WTC11 (cell line): ENCODE data around the gene B3GALNT2. TPM values are rescaled to one million over a fixed set of nuclear protein-coding genes. Genes with fewer than 3 reads are reported as not detected.

Experiments used
- CREB1 ChIP-seq: sonication (generic); formaldehyde crosslinking; IDR thresholded peaks from 2 replicates; pipeline ENCODE4 v1.8.0; 2023; ENCODE audit warnings: mild to moderate bottlenecking, missing genetic modification reagents
- CREM ChIP-seq: sonication (generic); formaldehyde crosslinking; IDR thresholded peaks from 2 replicates; pipeline ENCODE4 v1.8.1; 2022; ENCODE audit warnings: mild to moderate bottlenecking, missing genetic modification reagents, moderate library complexity
- CTCF ChIP-seq: fragments of 200-600 bp; IDR thresholded peaks from 2 replicates; pipeline ENCODE4 v1.8.0; 2022; ENCODE audit warnings: antibody characterized with exemption
- ERG ChIP-seq: fragments of 250-450 bp; sonication (Bioruptor Pico); IDR thresholded peaks from 2 replicates; pipeline ENCODE4 v1.8.0; 2021; ENCODE audit warnings: mild to moderate bottlenecking
- FOXJ3 ChIP-seq: sonication (generic); formaldehyde crosslinking; IDR thresholded peaks from 2 replicates; pipeline ENCODE4 v1.9.0; 2021; ENCODE audit warnings: missing genetic modification reagents, mild to moderate bottlenecking, borderline replicate concordance
- FOXP1 ChIP-seq: sonication (generic); formaldehyde crosslinking; IDR thresholded peaks from 2 replicates; pipeline ENCODE4 v1.8.0; 2022; ENCODE audit warnings: missing genetic modification reagents, mild to moderate bottlenecking, moderate library complexity, borderline replicate concordance
- GRHL2 ChIP-seq: fragments of 250-450 bp; sonication (Bioruptor Pico); IDR thresholded peaks from 2 replicates; pipeline ENCODE4 v1.8.0; 2022; ENCODE audit warnings: mild to moderate bottlenecking, moderate library complexity; ENCODE audit not compliant: insufficient replicate concordance, severe bottlenecking
- KAT7 ChIP-seq: sonication (generic); formaldehyde crosslinking; IDR thresholded peaks from 2 replicates; pipeline ENCODE4 v1.8.1; 2023; ENCODE audit warnings: missing genetic modification reagents, mild to moderate bottlenecking, borderline replicate concordance
- NFATC4 ChIP-seq: fragments of 250-450 bp; sonication (Bioruptor Pico); IDR thresholded peaks from 2 replicates; pipeline ENCODE4 v1.9.0; 2021; ENCODE audit warnings: mild to moderate bottlenecking
- NR2C2 ChIP-seq: sonication (generic); formaldehyde crosslinking; IDR thresholded peaks from 2 replicates; pipeline ENCODE4 v1.8.0; 2022; ENCODE audit warnings: mild to moderate bottlenecking, missing genetic modification reagents
- SP1 ChIP-seq: sonication (generic); formaldehyde crosslinking; conservative IDR thresholded peaks from 2 replicates; pipeline ENCODE4 v1.8.1; 2022; ENCODE audit warnings: missing genetic modification reagents
- STAT6 ChIP-seq: sonication (generic); formaldehyde crosslinking; conservative IDR thresholded peaks from 2 replicates; pipeline ENCODE4 v1.8.1; 2023; ENCODE audit warnings: mild to moderate bottlenecking, low read depth, missing genetic modification reagents, moderate library complexity
- TEAD4 ChIP-seq: sonication (generic); formaldehyde crosslinking; IDR thresholded peaks from 2 replicates; pipeline ENCODE4 v1.8.0; 2022; ENCODE audit warnings: mild to moderate bottlenecking, missing genetic modification reagents
- TP53 ChIP-seq: sonication (generic); formaldehyde crosslinking; IDR thresholded peaks from 2 replicates; pipeline ENCODE4 v1.8.1; 2023; ENCODE audit warnings: mild to moderate bottlenecking, missing genetic modification reagents
- ZBTB21 ChIP-seq: sonication (generic); formaldehyde crosslinking; IDR thresholded peaks from 2 replicates; pipeline ENCODE4 v1.8.1; 2023; ENCODE audit warnings: mild to moderate bottlenecking, missing genetic modification reagents, borderline replicate concordance
- ZNF121 ChIP-seq: sonication (generic); formaldehyde crosslinking; IDR thresholded peaks from 2 replicates; pipeline ENCODE4 v1.8.0; 2023; ENCODE audit warnings: missing genetic modification reagents
- ZNF138 ChIP-seq: sonication (generic); formaldehyde crosslinking; conservative IDR thresholded peaks from 2 replicates; pipeline ENCODE4 v1.8.1; 2022; ENCODE audit warnings: mild to moderate bottlenecking, moderate library complexity, missing genetic modification reagents
- ZNF219 ChIP-seq: sonication (generic); formaldehyde crosslinking; IDR thresholded peaks from 2 replicates; pipeline ENCODE4 v1.8.0; 2023; ENCODE audit warnings: missing genetic modification reagents, mild to moderate bottlenecking, borderline replicate concordance
- ZNF232 ChIP-seq: sonication (generic); formaldehyde crosslinking; IDR thresholded peaks from 2 replicates; pipeline ENCODE4 v1.8.0; 2022; ENCODE audit warnings: mild to moderate bottlenecking, missing genetic modification reagents
- ZNF396 ChIP-seq: fragments of 250-450 bp; sonication (Bioruptor Pico); IDR thresholded peaks from 2 replicates; pipeline ENCODE4 v1.8.0; 2021; ENCODE audit warnings: mild to moderate bottlenecking, moderate library complexity, borderline replicate concordance
- ZNF416 ChIP-seq: fragments of 250-450 bp; sonication (Bioruptor Pico); IDR thresholded peaks from 2 replicates; pipeline ENCODE4 v1.9.0; 2021; ENCODE audit warnings: mild to moderate bottlenecking, inconsistent platforms
- ZNF425 ChIP-seq: fragments of 250-450 bp; sonication (Bioruptor Pico); conservative IDR thresholded peaks from 2 replicates; pipeline ENCODE4 v1.9.0; 2021; ENCODE audit warnings: mild to moderate bottlenecking
- ZNF671 ChIP-seq: fragments of 250-450 bp; sonication (Bioruptor Pico); IDR thresholded peaks from 2 replicates; pipeline ENCODE4 v1.8.0; 2021; ENCODE audit warnings: mild to moderate bottlenecking
- total RNA-seq: library from RNA; stranded (reverse); gene quantifications from 3 replicates; pipeline ENCODE4 v1.2.3, GENCODE V29; 2021
- TF ChIP-seq, protein P1 (sequence below): sonication (generic); formaldehyde crosslinking; IDR thresholded peaks from 2 replicates; pipeline ENCODE4 v1.8.0; 2023; ENCODE audit warnings: missing genetic modification reagents
- TF ChIP-seq, protein P2 (sequence below): sonication (generic); formaldehyde crosslinking; IDR thresholded peaks from 2 replicates; pipeline ENCODE4 v1.8.1; 2023; ENCODE audit warnings: mild to moderate bottlenecking, missing genetic modification reagents
- TF ChIP-seq, protein P3 (sequence below): sonication (generic); formaldehyde crosslinking; IDR thresholded peaks from 2 replicates; pipeline ENCODE4 v1.8.0; 2022; ENCODE audit warnings: mild to moderate bottlenecking, missing genetic modification reagents
- TF ChIP-seq, protein P4 (sequence below): sonication (generic); formaldehyde crosslinking; IDR thresholded peaks from 2 replicates; pipeline ENCODE4 v1.8.0; 2022; ENCODE audit warnings: mild to moderate bottlenecking, missing genetic modification reagents

B3GALNT2 gene
- total RNA-seq, 1 experiment from 2014 or later = 41.7 TPM

GRCh38 chr1:235504494-235505222 is 406 bp upstream of the B3GALNT2 start (continued):
- TF ChIP-seq KAT7 (CRISPR knock-in tag) = no peak
- no peak for TF ChIP-seq ZNF138 (CRISPR knock-in tag)
- TF ChIP-seq ZNF416 (CRISPR knock-in tag) = no peak
- no peak for TF ChIP-seq CREB1 (CRISPR knock-in tag)
- TF ChIP-seq ERG (CRISPR knock-in tag) = no peak
- TF ChIP-seq NR2C2 (CRISPR knock-in tag) = peak; percentile 85
- peak; percentile 91 for TF ChIP-seq CREM
- TF ChIP-seq, protein P1, sequence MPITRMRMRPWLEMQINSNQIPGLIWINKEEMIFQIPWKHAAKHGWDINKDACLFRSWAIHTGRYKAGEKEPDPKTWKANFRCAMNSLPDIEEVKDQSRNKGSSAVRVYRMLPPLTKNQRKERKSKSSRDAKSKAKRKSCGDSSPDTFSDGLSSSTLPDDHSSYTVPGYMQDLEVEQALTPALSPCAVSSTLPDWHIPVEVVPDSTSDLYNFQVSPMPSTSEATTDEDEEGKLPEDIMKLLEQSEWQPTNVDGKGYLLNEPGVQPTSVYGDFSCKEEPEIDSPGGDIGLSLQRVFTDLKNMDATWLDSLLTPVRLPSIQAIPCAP = 0 out of 2 replicates have a peak, but pooled peaks have one; percentile 1
- TF ChIP-seq SP1 (CRISPR knock-in tag) = peak; percentile 96
- TF ChIP-seq CTCF = no peak; the same call in 1 of the 2 replicates
- TF ChIP-seq FOXJ3 = no peak
- peak; percentile 46; the same call in 1 of the 2 replicates for TF ChIP-seq ZNF232 (CRISPR knock-in tag)
- TF ChIP-seq TP53 (CRISPR knock-in tag) = no peak; the same call in 1 of the 2 replicates
- no peak for TF ChIP-seq STAT6 (CRISPR knock-in tag)
- no peak; the same call in 1 of the 2 replicates for TF ChIP-seq ZNF671 (CRISPR knock-in tag)
- TF ChIP-seq ZNF121 (CRISPR knock-in tag) = no peak
- no peak for TF ChIP-seq FOXP1 (CRISPR knock-in tag)
- TF ChIP-seq NFATC4 = no peak
- TF ChIP-seq, protein P2, sequence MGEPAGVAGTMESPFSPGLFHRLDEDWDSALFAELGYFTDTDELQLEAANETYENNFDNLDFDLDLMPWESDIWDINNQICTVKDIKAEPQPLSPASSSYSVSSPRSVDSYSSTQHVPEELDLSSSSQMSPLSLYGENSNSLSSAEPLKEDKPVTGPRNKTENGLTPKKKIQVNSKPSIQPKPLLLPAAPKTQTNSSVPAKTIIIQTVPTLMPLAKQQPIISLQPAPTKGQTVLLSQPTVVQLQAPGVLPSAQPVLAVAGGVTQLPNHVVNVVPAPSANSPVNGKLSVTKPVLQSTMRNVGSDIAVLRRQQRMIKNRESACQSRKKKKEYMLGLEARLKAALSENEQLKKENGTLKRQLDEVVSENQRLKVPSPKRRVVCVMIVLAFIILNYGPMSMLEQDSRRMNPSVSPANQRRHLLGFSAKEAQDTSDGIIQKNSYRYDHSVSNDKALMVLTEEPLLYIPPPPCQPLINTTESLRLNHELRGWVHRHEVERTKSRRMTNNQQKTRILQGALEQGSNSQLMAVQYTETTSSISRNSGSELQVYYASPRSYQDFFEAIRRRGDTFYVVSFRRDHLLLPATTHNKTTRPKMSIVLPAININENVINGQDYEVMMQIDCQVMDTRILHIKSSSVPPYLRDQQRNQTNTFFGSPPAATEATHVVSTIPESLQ (CRISPR knock-in tag) = no peak
- TF ChIP-seq TEAD4 (CRISPR knock-in tag) = no peak
- TF ChIP-seq GRHL2 = no peak
- TF ChIP-seq ZBTB21 (CRISPR knock-in tag) = no peak
- no peak for TF ChIP-seq ZNF396 (CRISPR knock-in tag)
- TF ChIP-seq, protein P3, sequence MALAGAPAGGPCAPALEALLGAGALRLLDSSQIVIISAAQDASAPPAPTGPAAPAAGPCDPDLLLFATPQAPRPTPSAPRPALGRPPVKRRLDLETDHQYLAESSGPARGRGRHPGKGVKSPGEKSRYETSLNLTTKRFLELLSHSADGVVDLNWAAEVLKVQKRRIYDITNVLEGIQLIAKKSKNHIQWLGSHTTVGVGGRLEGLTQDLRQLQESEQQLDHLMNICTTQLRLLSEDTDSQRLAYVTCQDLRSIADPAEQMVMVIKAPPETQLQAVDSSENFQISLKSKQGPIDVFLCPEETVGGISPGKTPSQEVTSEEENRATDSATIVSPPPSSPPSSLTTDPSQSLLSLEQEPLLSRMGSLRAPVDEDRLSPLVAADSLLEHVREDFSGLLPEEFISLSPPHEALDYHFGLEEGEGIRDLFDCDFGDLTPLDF (CRISPR knock-in tag) = no peak
- TF ChIP-seq, protein P4, sequence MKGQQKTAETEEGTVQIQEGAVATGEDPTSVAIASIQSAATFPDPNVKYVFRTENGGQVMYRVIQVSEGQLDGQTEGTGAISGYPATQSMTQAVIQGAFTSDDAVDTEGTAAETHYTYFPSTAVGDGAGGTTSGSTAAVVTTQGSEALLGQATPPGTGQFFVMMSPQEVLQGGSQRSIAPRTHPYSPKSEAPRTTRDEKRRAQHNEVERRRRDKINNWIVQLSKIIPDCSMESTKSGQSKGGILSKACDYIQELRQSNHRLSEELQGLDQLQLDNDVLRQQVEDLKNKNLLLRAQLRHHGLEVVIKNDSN (CRISPR knock-in tag) = 0 out of 2 replicates have a peak, but pooled peaks have one; percentile 11
- TF ChIP-seq ZNF219 (CRISPR knock-in tag) = no peak
- no peak for TF ChIP-seq ZNF425 (CRISPR knock-in tag)
